Body of pancreas (tissue), 4 donors: Measurements from ENCODE around the gene PCGF5. TPM values are rescaled to one million over a fixed set of nuclear protein-coding genes. Genes with fewer than 3 reads are reported as not detected.

Experiments
- ATAC-seq: fragments of 150-250 bp; one replicate; pipeline ENCODE4 v1.9.1; 2016
- DNase-seq, 4 donors: peaks; one replicate each; pipeline ENCODE4 v3.0.0-alpha.2; 2019
- H3K27ac ChIP-seq, 4 donors: fragments of 200-600 bp; sonication (generic); 1 replicate in 3 of 4; 2 replicates in 1 of 4; pipeline versions ENCODE4 v1.5.1 to v1.6.1; 2016 to 2019; ENCODE audit warnings: mild to moderate bottlenecking in 1 of 4, mixed read lengths in 1 of 4, moderate library complexity in 1 of 4
- H3K27me3 ChIP-seq, 2 donors: fragments of 200-600 bp; sonication (generic); one replicate each; pipeline ENCODE4 v1.6.0; 2016; ENCODE audit warnings: mild to moderate bottlenecking in 1 of 2
- H3K36me3 ChIP-seq, 2 donors: fragments of 200-600 bp; sonication (generic); replicated peaks in 1 of 2; 2 replicates each; pipeline ENCODE4 v1.5.1; 2016; ENCODE audit warnings: low read depth in 2 of 2; ENCODE audit not compliant: insufficient read depth in 1 of 2
- H3K4me1 ChIP-seq: fragments of 200-600 bp; sonication (generic); one replicate; pipeline ENCODE4 v1.6.0; 2016
- H3K4me3 ChIP-seq, 2 donors: fragments of 200-600 bp; sonication (generic); 1 replicate in 1 of 2; 2 replicates in 1 of 2; pipeline ENCODE4 v1.5.1; 2016 to 2019
- H3K9me3 ChIP-seq, 3 donors: fragments of 200-600 bp; sonication (generic); 1 replicate in 2 of 3; 2 replicates in 1 of 3; pipeline ENCODE4 v1.5.1; 2016
- POLR2A ChIP-seq, 3 donors: fragments of 450-650 bp; IDR thresholded peaks; one replicate each; pipeline ENCODE4 v1.6.1; 2016; ENCODE audit warnings: antibody characterized with exemption in 3 of 3, mild to moderate bottlenecking in 2 of 3
- WGBS, 2 donors: methylation state at CpG; one replicate each; pipeline ENCODE4 v1.1.5; 2017; 5-methylcytosine and 5-hydroxymethylcytosine counted together
- intact Hi-C: fragments of 100-400 bp; cut with DNase I; formaldehyde crosslinking; loops from one replicate; pipeline ENCODE4 v1.15.1; 2023
- total RNA-seq, 2 donors: library from RNA; depleted of rRNA; stranded (reverse); fragments of >200 nt; gene quantifications; one replicate each; pipeline ENCODE4 v1.1.0, GENCODE V29; 2016
- TF ChIP-seq, protein P1 (sequence below), 7 experiments: fragments of 450-650 bp in 4 of 7; fragments of 200-600 bp in 3 of 7; sonication (generic) in 3 of 7; IDR thresholded peaks; one replicate each; pipeline ENCODE4 v1.5.1; 2016 to 2019; ENCODE audit warnings: antibody characterized with exemption in 7 of 7

The PCGF5 gene
- 10 to 100 TPM; 25.7 to 33.3 TPM for total RNA-seq

DNA sequence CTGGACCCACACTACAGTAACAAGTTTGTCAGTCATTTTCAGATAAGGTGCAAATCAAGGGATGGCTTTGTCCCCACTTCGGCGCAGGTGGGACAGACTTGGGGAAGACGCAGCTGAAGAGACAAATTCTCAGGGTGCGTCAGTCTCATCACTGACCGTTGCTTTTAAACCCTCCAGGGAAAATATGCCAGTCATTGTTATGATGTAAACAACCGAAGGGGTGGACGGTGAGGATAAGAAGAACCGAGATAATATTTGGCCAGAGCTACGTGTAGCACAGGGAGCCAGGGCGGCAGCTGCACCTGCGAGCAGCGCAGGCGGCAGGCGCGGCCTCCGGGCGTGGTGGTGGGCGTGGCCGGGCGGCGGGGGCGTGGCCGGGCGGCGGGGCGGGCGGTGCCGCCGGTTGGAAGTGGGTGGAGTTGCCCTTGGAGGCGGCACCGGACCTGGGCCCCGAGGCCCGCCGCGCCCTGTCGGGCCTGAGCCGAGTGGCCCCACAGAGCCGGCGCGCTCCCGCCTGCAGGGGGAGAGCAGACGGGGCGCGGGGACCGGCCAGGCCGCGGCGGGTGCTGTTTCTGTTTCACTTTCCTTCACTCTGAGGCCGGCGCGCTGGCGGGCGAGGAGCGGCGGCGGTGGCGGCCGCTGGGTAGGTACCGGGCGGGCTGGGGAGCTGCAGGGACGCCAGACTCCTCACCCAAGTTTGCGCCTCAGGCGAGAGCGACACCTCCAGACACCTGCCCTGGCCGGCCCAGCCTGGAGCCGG is at the start of gene PCGF5:
TSS of gene PCGF5 (plus strand) at position 470 of the 760 bp plus-strand sequence. CDS start 2,209 bp downstream, outside the sequence.
- 0 to 1% methylated on average over 23 to 62 of the region's 66 CpGs for WGBS, 2 donors
- ATAC-seq (peak; percentile 99), DNase-seq (peak; percentile 93 to 94 (median 94))
- intact Hi-C loops: no loop called here
- H3K27ac ChIP-seq: peak within 1 kb of the TSS; percentile 91 to 98 (median 94)
- no peaks in the 10 kb centered on the region for H3K36me3 ChIP-seq
- H3K4me1 ChIP-seq: peaks cover 39% of the 10 kb centered on the region
- peak within 1 kb of the TSS; percentile 60 to 89 for H3K4me3 ChIP-seq
- TF ChIP-seq POLR2A (IDR thresholded peaks at IDR 0.05): peak; percentile 83 to 87 (median 85)
- TF ChIP-seq, protein P1, sequence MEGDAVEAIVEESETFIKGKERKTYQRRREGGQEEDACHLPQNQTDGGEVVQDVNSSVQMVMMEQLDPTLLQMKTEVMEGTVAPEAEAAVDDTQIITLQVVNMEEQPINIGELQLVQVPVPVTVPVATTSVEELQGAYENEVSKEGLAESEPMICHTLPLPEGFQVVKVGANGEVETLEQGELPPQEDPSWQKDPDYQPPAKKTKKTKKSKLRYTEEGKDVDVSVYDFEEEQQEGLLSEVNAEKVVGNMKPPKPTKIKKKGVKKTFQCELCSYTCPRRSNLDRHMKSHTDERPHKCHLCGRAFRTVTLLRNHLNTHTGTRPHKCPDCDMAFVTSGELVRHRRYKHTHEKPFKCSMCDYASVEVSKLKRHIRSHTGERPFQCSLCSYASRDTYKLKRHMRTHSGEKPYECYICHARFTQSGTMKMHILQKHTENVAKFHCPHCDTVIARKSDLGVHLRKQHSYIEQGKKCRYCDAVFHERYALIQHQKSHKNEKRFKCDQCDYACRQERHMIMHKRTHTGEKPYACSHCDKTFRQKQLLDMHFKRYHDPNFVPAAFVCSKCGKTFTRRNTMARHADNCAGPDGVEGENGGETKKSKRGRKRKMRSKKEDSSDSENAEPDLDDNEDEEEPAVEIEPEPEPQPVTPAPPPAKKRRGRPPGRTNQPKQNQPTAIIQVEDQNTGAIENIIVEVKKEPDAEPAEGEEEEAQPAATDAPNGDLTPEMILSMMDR (IDR thresholded peaks at IDR 0.05): peak in 6 of 7 experiments; percentile 13 to 78 (median 40)
- no peaks in the 10 kb centered on the region for H3K9me3 ChIP-seq
- H3K27me3 ChIP-seq: no peaks in the 10 kb centered on the region

DNA sequence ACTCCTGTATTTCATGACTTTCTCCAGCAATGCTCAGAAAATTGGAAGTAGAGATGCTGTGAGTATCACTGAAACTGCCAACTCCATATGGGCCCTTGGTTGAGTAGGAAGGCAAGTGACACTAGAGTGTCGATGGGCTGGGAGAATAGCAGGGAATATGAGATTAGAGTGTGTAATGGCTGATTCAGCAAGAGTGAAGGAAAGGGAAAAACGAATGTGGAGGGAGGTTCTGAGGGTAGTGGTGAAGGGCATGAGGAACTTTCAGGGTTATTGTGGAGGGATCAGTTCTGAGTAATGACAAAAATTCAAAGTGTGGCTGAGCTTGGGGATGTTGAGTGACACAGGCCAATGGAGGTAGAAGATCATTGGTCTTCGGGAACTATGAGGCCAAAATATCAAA is 49.0 kb upstream of the PCGF5 start:
- WGBS, 2 donors: 89 to 92% methylated on average over 3 of the region's 3 CpGs
- TF ChIP-seq, protein P1 (IDR thresholded peaks at IDR 0.05): no peak
- no peak for TF ChIP-seq POLR2A (IDR thresholded peaks at IDR 0.05)
- Histone ChIP-seq H3K4me1 (no peaks in the 10 kb centered on the region), H3K36me3 (no peaks in the 10 kb centered on the region), H3K4me3 (no peak overlapping the region), H3K27ac (no peak overlapping the region), H3K9me3 (no peaks in the 10 kb centered on the region), H3K27me3 (no peaks in the 10 kb centered on the region)
- intact Hi-C loops: no loop called here
- ATAC-seq: no peak
- no peak for DNase-seq

DNA sequence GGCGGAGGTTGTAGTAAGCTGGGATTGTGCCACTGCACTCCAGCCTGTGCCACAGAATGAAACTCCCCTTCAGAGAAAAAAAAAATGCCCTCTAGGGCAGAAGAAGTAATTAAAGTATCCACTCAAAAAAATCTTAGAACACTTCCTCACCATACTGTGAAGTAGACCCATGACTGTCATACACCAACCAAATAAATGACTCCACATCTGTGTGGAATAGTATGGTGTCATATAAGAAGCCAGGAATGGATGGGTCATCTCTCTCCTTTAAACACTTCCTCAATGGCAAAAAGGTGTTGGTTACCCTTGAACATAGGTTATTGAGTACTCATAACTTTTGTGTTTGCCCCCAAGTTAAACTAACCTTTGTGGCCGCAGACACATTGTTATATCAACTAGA is 48.1 kb upstream of the PCGF5 start:
- H3K27ac ChIP-seq: no peak overlapping the region
- H3K4me3 ChIP-seq: no peak overlapping the region
- DNase-seq (no peak), ATAC-seq (no peak)
- no peaks in the 10 kb centered on the region for H3K36me3 ChIP-seq
- intact Hi-C loops: no loop called here
- no peaks in the 10 kb centered on the region for H3K4me1 ChIP-seq
- no peaks in the 10 kb centered on the region for H3K27me3 ChIP-seq
- no peaks in the 10 kb centered on the region for H3K9me3 ChIP-seq
- WGBS, 2 donors: 91 to 94% methylated on average over 2 of the region's 2 CpGs
- no peak for TF ChIP-seq POLR2A (IDR thresholded peaks at IDR 0.05)
- TF ChIP-seq, protein P1 (IDR thresholded peaks at IDR 0.05): no peak

DNA sequence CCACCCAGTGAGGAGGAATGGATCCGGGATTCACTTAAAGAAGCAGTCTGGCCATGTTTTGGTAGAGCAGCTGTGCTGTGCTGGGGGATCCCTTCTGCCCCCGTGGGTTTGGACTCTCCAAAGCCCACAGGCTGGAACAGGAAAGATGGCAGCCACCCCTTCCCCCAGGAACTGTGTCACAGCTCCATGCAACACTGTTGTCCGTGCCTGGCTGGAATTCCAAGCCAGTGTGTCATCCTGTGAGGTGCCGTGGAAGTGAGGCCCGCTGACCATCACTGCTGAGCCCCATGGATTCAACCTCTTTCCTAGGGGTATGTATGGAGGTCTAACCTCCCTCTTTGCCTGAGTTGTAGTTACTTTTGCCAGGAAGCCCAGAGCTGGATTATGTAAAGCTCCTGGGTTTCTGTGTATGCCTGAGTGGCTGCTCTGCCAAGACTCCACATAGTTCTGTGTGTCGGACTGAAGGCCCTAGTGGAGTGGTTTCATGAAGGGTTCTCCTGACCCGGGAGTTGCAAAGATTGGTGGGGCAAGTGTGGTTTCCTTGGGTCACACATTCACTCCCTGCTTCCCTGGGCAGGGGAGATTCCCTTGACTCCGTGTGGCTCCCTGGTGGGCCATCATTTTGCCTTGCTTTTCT is 35.1 kb upstream of the PCGF5 start:
- 89 to 93% methylated on average over 8 of the region's 8 CpGs for WGBS, 2 donors

More for the DNA sequence above, 35.1 kb upstream of the PCGF5 start:
- H3K27ac ChIP-seq: no peak overlapping the region
- no peak overlapping the region for H3K4me3 ChIP-seq
- no peak for DNase-seq
- H3K4me1 ChIP-seq: no peaks in the 10 kb centered on the region
- TF ChIP-seq, protein P1 (IDR thresholded peaks at IDR 0.05): no peak
- no peak for TF ChIP-seq POLR2A (IDR thresholded peaks at IDR 0.05)
- no peaks in the 10 kb centered on the region for H3K9me3 ChIP-seq
- no peaks in the 10 kb centered on the region for H3K36me3 ChIP-seq
- no peaks in the 10 kb centered on the region for H3K27me3 ChIP-seq
- no peak for ATAC-seq
- intact Hi-C loops: no loop called here
